Renal pelvis (tissue), 4 donors: Measurements from ENCODE around the gene UBE2O. TPM values are rescaled to one million over a fixed set of nuclear protein-coding genes. Genes with fewer than 3 reads are reported as not detected.
A peak's percentile ranks its signal among the peaks of the same experiment; 100 is the strongest.

Experiments used
- DNase-seq: peaks from one replicate; pipeline ENCODE4 v3.0.0-alpha.2; 2013
- polyA plus RNA-seq, 3 donors: library from polyadenylated mRNA; unstranded; fragments of 120-200 nt; gene quantifications; one replicate each; pipeline ENCODE4 v1.2.1, GENCODE V29; 2013; ENCODE audit not compliant: insufficient read length in 3 of 3

The UBE2O gene
- polyA plus RNA-seq, 3 donors, result 27.2 to 30.6 (median 27.3) TPM

- DNase-seq, result no peak
Measured at GRCh38 chr17:76490112-76490710, 37.3 kb upstream of the UBE2O start.

GRCh38 chr17:76487451-76488192 is 34.7 kb upstream of the UBE2O start:
- no peak for DNase-seq

DNA sequence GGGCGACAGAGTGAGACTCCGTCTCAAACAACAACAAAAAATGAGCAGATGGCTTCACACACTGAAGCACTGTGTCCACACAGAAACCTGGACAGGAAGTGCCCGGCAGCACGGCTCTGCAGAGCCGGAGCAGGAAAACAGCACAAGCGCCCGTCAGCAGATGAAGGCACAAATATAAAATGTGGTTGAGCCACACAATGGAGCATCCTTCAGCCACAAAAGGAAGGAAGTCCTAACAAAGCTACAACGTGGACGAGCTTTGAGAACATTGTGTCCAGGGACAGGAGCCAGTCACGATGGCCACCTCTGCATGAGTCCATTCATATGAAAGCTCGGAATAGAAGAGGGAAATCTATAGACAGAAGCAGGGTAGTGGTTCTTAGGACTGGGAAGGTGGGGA is 32.6 kb upstream of the UBE2O start:
- DNase-seq, result no peak

GRCh38 chr17:76484228-76484725 is 31.3 kb upstream of the UBE2O start:
- DNase-seq, result no peak

DNA sequence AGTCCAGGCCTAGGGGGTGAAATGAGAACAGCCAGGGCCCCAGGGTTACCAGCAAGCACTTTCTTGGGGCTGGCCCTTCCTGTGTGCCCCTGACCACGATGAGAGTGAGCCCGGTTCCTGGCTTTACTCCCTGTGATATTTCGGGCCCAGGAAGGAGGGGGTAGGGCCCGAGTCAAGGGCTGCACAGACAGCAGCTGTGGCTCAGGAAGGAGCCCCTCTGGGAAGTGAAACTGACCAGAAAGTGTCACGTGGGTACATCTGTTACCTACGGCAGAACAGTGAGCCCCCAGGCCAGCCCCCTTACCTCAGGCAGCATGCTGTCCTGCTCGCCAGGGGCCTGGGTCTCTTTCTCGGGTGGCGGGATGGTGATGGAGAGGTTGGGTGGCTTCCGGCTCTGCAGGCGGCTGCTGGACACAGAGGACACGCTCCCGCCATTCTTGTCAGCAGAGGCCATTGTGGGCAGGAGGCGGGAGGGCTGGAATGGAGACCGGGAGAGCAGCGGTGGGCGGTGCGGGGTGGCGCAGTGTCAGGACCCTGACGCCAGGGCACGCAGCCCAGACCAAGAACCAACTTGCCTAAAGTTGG is 28.2 kb upstream of the UBE2O start:
- no peak for DNase-seq

DNA sequence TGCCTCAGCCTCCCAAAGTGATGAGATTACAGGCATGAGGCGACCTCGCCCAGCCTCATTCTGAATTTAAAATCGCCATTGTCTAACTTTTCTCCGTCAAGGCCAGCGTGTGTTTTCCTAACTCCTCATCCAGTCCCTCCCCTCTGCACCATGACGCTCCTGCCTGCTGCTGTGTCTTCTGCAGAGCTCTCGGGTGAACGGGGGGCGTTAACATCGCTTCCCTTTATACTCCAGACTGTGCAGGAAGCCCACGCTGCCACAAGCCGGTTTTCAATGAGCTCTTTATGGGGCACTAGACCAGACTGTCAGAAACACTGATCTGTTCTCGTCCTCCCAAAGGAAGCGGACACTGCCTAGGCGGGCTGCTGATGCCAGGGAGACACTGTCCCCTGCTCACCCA is 27.7 kb upstream of the UBE2O start:
- DNase-seq, result peak; percentile 52

GRCh38 chr17:76479515-76480060 is 26.6 kb upstream of the UBE2O start:
- no peak for DNase-seq

DNA sequence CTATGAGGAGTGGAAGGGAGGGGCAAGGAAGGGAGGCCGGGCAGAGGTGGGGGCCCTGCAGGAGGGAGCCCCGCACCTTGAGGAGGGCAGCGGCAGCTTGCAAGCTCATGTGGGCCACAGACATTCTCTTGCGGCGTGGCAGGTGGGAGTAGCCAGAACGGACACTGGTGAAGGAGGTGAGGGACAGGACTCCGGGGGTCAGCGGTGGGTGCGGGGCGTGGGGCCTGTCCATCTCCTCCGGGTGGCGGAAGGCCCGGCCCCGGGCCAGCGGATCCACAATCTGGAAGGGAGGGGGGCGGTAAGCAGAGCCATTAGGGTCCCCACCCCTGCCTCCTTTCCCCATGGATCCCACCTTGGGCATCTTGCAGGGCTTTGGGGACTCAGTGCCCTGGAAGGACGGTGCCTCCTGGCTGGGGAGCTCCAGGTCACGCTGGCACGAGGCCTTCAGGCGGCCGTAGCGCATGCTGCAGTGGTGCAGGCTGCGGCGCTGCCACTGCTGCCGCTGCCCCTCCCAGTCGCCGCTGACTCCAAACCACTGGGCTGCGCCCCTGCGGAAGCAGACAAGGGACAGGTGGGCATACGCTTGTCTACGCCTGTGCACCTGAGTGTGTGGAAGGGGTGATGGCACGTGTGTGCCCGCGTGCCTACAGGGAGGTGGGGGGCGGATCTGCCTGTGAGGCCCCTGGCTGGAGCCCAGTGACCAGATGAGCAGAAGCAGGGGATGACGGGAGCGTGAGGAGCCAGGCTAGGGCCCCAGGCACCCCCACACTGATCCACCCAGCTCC is 26.0 kb upstream of the UBE2O start:
- no peak for DNase-seq

DNA sequence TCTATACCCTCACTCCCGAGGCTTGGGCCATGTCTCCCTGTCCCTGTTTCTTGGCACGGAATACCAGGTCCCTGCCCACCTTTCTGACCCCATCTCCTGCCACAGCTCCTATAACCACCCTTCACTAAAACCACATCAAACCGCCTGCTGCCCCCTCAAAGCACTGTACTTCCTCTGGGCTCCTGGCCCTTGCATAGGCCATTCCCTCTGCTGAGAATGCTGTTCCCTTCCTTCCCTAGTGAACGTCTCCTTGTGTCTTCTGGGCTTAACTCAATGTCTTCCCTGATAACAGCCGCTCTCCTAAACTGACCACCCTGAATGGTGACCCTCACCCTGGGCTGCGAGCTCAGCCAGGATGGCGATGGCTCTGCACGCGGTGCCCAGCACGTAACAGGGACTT is 25.1 kb upstream of the UBE2O start:
- DNase-seq, result no peak

DNA sequence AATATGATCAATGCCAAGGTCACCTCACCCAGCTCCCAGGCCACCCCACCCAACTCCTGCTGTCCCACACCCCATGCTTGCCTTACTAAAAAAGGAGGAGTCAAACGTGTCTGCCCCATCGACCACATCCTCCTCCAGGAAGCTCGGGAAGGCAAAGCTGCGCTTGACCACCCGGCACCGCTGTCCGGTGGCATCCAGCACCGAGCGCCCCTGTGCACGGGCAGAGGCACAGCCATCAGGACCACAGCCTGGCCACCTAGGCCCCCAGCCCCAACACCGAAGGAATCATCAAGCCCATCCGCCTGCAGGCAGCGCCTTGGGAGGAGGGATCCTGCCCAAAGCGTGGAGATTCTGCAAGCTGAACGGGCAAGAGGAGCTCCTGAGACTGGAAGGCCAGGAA is 24.6 kb upstream of the UBE2O start:
- no peak for DNase-seq

DNA sequence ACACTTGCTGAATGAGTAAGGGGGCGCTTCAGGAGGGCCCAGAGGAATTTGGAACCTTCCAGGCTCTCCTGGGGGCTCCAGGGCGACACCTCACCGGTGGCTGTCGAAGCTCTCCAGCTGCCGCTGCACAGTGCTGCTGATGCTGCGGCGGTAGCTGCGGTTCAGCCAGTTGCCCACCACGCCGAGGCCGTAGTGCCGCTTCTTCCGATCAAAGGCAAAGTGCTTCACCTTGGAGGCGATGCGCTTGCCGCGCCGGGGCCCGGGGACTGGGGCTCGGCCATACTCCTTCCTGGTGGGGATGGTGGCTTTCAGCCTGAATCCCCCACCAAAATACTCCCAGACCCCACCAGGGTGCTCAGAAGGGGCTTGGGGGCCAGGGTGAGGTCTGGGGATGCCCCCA is 23.8 kb upstream of the UBE2O start:
- DNase-seq, result no peak

DNA sequence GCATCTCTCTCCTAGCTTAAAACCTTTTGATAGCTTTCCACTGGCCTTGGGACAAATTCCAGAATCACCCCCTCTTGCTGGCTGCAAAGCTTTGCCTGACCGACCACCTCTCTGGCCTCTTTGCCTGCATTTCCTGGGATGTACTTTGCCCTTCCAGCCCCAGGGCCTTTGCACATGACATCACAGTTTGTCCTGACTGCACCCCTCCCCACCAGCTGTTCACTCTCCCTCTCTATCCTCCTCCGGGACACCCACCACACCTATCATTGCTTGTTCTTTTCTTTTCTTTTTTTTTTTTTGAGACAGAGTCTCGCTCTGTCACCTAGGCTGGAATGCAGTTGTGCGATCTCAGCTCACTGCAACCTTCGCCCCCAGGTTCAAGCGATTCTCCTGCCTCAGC is 22.4 kb upstream of the UBE2O start:
- no peak for DNase-seq

GRCh38 chr17:76474894-76475293 is 21.9 kb upstream of the UBE2O start:
- DNase-seq, result no peak

DNA sequence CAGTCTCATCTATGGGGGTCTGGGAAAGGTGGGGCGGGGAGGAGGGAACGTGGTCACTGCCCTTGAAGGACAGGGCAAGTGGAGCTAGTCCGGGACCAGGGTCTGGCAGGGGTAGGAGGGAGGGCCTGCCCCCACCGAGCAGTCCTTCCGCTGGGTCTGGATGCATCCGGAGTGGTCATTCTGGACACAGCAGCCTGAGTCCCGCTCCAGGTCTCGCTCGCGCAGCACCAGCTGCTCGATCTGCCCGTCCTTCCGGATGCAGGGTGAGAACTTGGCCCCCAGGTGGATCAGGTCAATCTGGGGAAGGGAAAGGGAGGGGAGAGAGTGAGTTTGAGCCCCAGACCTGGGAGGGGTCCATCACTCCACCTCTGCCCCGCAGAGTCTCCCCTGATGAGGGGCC is 21.3 kb upstream of the UBE2O start:
- DNase-seq, result no peak

DNA sequence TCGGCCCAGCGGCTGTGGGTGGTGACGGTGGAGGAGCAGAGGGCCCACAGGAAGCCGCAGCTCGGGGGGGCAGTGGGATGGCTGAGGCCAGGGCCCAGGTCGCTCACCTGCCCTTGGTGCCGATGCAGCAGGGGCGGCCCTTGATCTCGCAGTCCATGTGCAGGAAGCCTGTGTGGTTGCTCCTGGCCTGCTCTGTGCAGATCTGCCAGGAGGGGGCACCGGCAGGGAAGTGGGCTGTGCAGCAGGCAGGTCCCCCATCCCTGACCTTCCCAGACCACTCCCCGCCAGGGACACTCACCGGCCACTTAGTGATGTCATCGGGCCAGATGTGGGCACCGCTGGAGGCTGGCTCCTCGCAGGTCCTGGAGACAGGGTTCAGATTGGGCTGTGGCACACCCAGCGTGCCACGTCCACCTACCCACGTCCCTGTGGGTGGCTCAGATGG is 20.6 kb upstream of the UBE2O start:
- DNase-seq, result no peak

DNA sequence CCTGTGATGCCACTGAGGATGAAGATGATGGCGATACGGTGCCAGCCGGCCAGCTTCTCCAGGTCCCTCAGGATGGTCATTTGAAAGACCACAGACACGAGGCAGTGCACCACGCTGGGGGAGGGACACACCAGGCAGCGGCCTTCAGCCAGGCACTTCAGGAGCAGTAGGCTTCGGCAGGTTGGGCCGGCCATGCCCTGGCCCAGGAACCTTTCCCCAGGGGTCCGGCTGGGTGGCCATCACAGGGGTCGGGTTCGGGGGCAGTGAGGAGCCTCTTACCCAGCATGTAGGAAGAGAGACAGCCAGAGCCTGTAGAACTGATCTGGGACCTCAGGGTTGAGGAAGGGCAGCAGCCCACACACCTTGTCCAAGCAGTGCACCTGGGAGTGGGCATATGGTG is 19.8 kb upstream of the UBE2O start:
- DNase-seq, result no peak

GRCh38 chr17:76472258-76472645 is 19.3 kb upstream of the UBE2O start:
- no peak for DNase-seq

- DNase-seq, result no peak
Measured at GRCh38 chr17:76471498-76472257, 18.7 kb upstream of the UBE2O start.

- no peak for DNase-seq
Measured at GRCh38 chr17:76469991-76470739, 17.2 kb upstream of the UBE2O start.
